HG02610 (cell line): ENCODE results near the gene PCLAF.
"Not testable (repeated sequence)": the region's sequence is repeated elsewhere in the genome, so short reads cannot be mapped to it uniquely, and the experiment has no call there.

ENCODE experiments used
- ATAC-seq: cut with Tn5 transposase; IDR thresholded peaks from one replicate; pipeline ENCODE4 v1.9.1; 2021; ENCODE audit warnings: mild to moderate bottlenecking, moderate library complexity; ENCODE audit not compliant: unreplicated experiment

The PCLAF gene

GRCh38 chr15:64326458-64326857 is 54.8 kb downstream of the PCLAF start:
- not testable (repeated sequence) for ATAC-seq

GRCh38 chr15:64324165-64324877 is 56.9 kb downstream of the PCLAF start:
- ATAC-seq, result no peak

- ATAC-seq, result no peak
These were observed 66.0 kb downstream of the PCLAF start for GRCh38 chr15:64315216-64315615.

GRCh38 chr15:64314456-64314855 is 66.8 kb downstream of the PCLAF start:
- no peak for ATAC-seq
